CD4-positive, alpha-beta T cell (primary cell): ENCODE data around the gene HELZ. TPM values are rescaled to one million over a fixed set of nuclear protein-coding genes. Genes with fewer than 3 reads are reported as not detected.

Source experiments
- ATAC-seq: fragments of 200-7000 bp; cut with Tn5 transposase; one replicate; pipeline ENCODE4 v1.10.0; 2022; ENCODE audit warnings: mild to moderate bottlenecking; ENCODE audit not compliant: poor library complexity
- CTCF ChIA-PET: fragments of 350-600 bp; sonication (Branson Sonifier 250); formaldehyde crosslinking; loops from one replicate; lab custom pipeline; 2021; ENCODE audit warnings: antibody characterized with exemption, inconsistent platforms; lab: Charles Lee
- POLR2A ChIA-PET: fragments of 350-600 bp; sonication (Branson Sonifier 250); formaldehyde crosslinking; loops from one replicate; lab custom pipeline; 2021; ENCODE audit warnings: antibody characterized with exemption, inconsistent platforms; lab: Charles Lee
- DNase-seq, 14 experiments: peaks; one replicate each; pipeline ENCODE4 v3.0.0-alpha.2; 2013 to 2020; ENCODE audit warnings: mixed read lengths in 2 of 14
- H3K27ac ChIP-seq, 2 donors: one replicate each; pipeline versions ENCODE4 v1.5.1 to v1.7.0; 2013; ENCODE audit warnings: low read length in 2 of 2, low read depth in 1 of 2, mild to moderate bottlenecking in 1 of 2
- H3K27me3 ChIP-seq, 2 experiments: 1 replicate in 1 of 2; 2 replicates in 1 of 2; pipeline versions ENCODE4 v1.6.1 to v1.7.0; 2013; ENCODE audit warnings: low read length in 2 of 2, control low read depth in 1 of 2, mild to moderate bottlenecking in 1 of 2, moderate library complexity in 1 of 2; ENCODE audit not compliant: insufficient read depth in 2 of 2, control insufficient read depth in 1 of 2
- H3K36me3 ChIP-seq: one replicate; pipeline ENCODE4 v1.6.1; 2013; ENCODE audit warnings: low read length, control low read depth; ENCODE audit not compliant: insufficient read depth
- H3K4me1 ChIP-seq: one replicate; pipeline ENCODE4 v1.6.1; 2013; ENCODE audit warnings: low read length, control low read depth; ENCODE audit not compliant: insufficient read depth
- H3K4me3 ChIP-seq: one replicate; pipeline ENCODE4 v1.5.1; 2013; ENCODE audit warnings: mild to moderate bottlenecking, low read length, moderate library complexity
- H3K9me3 ChIP-seq, 2 experiments: 1 replicate in 1 of 2; 2 replicates in 1 of 2; pipeline versions ENCODE4 v1.6.1 to v1.7.0; 2013; ENCODE audit warnings: low read length in 2 of 2, mild to moderate bottlenecking in 2 of 2, control low read depth in 1 of 2, moderate library complexity in 1 of 2; ENCODE audit not compliant: control insufficient read depth in 1 of 2, insufficient read depth in 1 of 2
- H3K27ac Mint-ChIP-seq: one replicate; pipeline ENCODE4 v1.8.0; 2020; ENCODE audit warnings: mixed read lengths
- H3K27me3 Mint-ChIP-seq: one replicate; pipeline ENCODE4 v1.8.0; 2021; ENCODE audit warnings: mixed read lengths
- H3K36me3 Mint-ChIP-seq: one replicate; pipeline ENCODE4 v1.8.0; 2021; ENCODE audit warnings: low read depth, mixed read lengths
- H3K4me1 Mint-ChIP-seq: one replicate; pipeline ENCODE4 v1.8.0; 2021; ENCODE audit warnings: low read depth, mixed read lengths
- H3K4me3 Mint-ChIP-seq: one replicate; pipeline ENCODE4 v1.8.0; 2020; ENCODE audit warnings: mild to moderate bottlenecking, mixed read lengths
- H3K9me3 Mint-ChIP-seq: one replicate; pipeline ENCODE4 v1.8.0; 2020; ENCODE audit warnings: mixed read lengths
- intact Hi-C, 2 experiments: fragments of 100-400 bp; cut with DNase I in 1 of 2; cut with micrococcal nuclease in 1 of 2; formaldehyde crosslinking; loops; one replicate each; pipeline versions ENCODE4 v1.15.1 to v1.9.0; 2023 to 2025; cut with DNase I, micrococcal nuclease
- total RNA-seq, 174 experiments: library from RNA in 2 of 174; stranded (reverse) in 2 of 174; gene quantifications; one replicate each; pipeline ENCODE4 v1.2.3 and lab custom pipeline; 2021 to 2026
- TF ChIP-seq, protein P1 (sequence below): fragments of 200-600 bp; IDR thresholded peaks from one replicate; pipeline ENCODE4 v1.8.0; 2022; ENCODE audit warnings: antibody characterized with exemption, mild to moderate bottlenecking

HELZ gene
- total RNA-seq, 2 experiments from 2014 or later, result 94.8 to 107 TPM

DNA sequence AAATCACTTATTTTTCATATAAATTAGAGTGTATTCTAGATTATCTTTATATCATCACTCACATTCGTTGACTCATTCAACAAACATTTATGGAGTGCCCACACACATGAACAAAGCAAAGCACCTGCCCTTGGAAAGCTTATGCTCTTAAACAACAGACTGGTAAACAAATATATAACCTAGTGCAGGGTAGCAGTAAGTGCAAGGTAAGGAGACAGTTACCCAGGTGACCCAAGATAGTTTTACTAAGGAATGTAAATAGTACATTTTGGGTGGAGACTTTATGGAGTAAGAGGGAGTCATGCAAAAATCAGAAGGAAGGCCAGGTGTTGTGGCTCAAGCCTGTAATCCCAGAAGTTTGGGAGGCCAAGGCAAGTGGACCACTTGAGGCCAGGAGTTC, 40.4 kb upstream of the HELZ start:
- Mint-ChIP-seq H3K4me3 (no peak overlapping the region), H3K9me3 (no peaks in the 10 kb centered on the region), H3K4me1 (no peaks in the 10 kb centered on the region), H3K27me3 (no peaks in the 10 kb centered on the region), H3K36me3 (no peaks in the 10 kb centered on the region), H3K27ac (no peak overlapping the region)
- no peak overlapping the region for H3K4me3 ChIP-seq
- ChIA-PET POLR2A (interaction anchor here (0.6 kb wide), 1 partner anchor 17 kb away, joined by 3 read pairs; no protein-coding TSS in a partner anchor), CTCF (no interaction called here)
- H3K27ac ChIP-seq, result no peak overlapping the region
- H3K9me3 ChIP-seq, result no peaks in the 10 kb centered on the region
- DNase-seq, result no peak
- ATAC-seq, result no peak
- TF ChIP-seq, protein P1, sequence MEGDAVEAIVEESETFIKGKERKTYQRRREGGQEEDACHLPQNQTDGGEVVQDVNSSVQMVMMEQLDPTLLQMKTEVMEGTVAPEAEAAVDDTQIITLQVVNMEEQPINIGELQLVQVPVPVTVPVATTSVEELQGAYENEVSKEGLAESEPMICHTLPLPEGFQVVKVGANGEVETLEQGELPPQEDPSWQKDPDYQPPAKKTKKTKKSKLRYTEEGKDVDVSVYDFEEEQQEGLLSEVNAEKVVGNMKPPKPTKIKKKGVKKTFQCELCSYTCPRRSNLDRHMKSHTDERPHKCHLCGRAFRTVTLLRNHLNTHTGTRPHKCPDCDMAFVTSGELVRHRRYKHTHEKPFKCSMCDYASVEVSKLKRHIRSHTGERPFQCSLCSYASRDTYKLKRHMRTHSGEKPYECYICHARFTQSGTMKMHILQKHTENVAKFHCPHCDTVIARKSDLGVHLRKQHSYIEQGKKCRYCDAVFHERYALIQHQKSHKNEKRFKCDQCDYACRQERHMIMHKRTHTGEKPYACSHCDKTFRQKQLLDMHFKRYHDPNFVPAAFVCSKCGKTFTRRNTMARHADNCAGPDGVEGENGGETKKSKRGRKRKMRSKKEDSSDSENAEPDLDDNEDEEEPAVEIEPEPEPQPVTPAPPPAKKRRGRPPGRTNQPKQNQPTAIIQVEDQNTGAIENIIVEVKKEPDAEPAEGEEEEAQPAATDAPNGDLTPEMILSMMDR, result no peak
- H3K27me3 ChIP-seq, result no peaks in the 10 kb centered on the region
- H3K4me1 ChIP-seq, result peaks cover 2% of the 10 kb centered on the region
- H3K36me3 ChIP-seq, result no peaks in the 10 kb centered on the region
- intact Hi-C loops, result no loop called here

- H3K4me3 ChIP-seq, result no peak overlapping the region
- no peak for ATAC-seq
- intact Hi-C loops, result no loop called here
- no peaks in the 10 kb centered on the region for H3K4me1 ChIP-seq
- H3K36me3 ChIP-seq, result no peaks in the 10 kb centered on the region
- no peaks in the 10 kb centered on the region for H3K9me3 Mint-ChIP-seq
- no peak for DNase-seq
- H3K4me1 Mint-ChIP-seq, result no peaks in the 10 kb centered on the region
- no peaks in the 10 kb centered on the region for H3K27me3 ChIP-seq
- H3K36me3 Mint-ChIP-seq, result no peaks in the 10 kb centered on the region
- H3K27me3 Mint-ChIP-seq, result no peaks in the 10 kb centered on the region
- ChIA-PET POLR2A (no interaction called here), CTCF (no interaction called here)
- H3K27ac Mint-ChIP-seq, result no peak overlapping the region
- no peaks in the 10 kb centered on the region for H3K9me3 ChIP-seq
- H3K27ac ChIP-seq, result no peak overlapping the region
- TF ChIP-seq, protein P1, result no peak
- H3K4me3 Mint-ChIP-seq, result no peak overlapping the region
Observed at GRCh38 chr17:67283731-67284516, 38.9 kb upstream of the HELZ start.

- Histone ChIP-seq H3K27me3 (no peaks in the 10 kb centered on the region), H3K27ac (no peak overlapping the region), H3K36me3 (no peaks in the 10 kb centered on the region), H3K9me3 (no peaks in the 10 kb centered on the region), H3K4me1 (no peaks in the 10 kb centered on the region), H3K4me3 (no peak overlapping the region)
- ATAC-seq, result no peak
- Mint-ChIP-seq H3K27me3 (no peaks in the 10 kb centered on the region), H3K27ac (no peak overlapping the region), H3K36me3 (no peaks in the 10 kb centered on the region), H3K9me3 (no peaks in the 10 kb centered on the region), H3K4me3 (no peak overlapping the region), H3K4me1 (no peaks in the 10 kb centered on the region)
- intact Hi-C loops, result no loop called here
- TF ChIP-seq, protein P1, result no peak
- ChIA-PET POLR2A (no interaction called here), CTCF (no interaction called here)
- no peak for DNase-seq
Observed at GRCh38 chr17:67281743-67282142, 36.7 kb upstream of the HELZ start.
